NT2/D1 (cell line): Measurements from ENCODE around the gene CENPQ.

Experiments used
- DNase-seq: peaks from one replicate; pipeline ENCODE4 v3.0.0-alpha.2; 2011; ENCODE audit warnings: low read depth, low spot score
- H3K27me3 ChIP-seq: 2 replicates; pipeline ENCODE4 v1.6.0; 2011; ENCODE audit warnings: mild to moderate bottlenecking; ENCODE audit not compliant: insufficient read length, insufficient read depth
- H3K36me3 ChIP-seq: 2 replicates; pipeline ENCODE4 v1.6.1; 2011; ENCODE audit warnings: mild to moderate bottlenecking, low read length, mixed read lengths; ENCODE audit not compliant: insufficient read depth, insufficient read length
- H3K4me1 ChIP-seq: 2 replicates; pipeline ENCODE4 v1.5.1; 2011; ENCODE audit not compliant: insufficient read depth, insufficient read length
- H3K4me3 ChIP-seq: 2 replicates; pipeline ENCODE4 v1.5.1; 2011; ENCODE audit warnings: low read depth; ENCODE audit not compliant: insufficient read length
- H3K9ac ChIP-seq: 2 replicates; pipeline ENCODE4 v1.6.0; 2011; ENCODE audit warnings: low read depth; ENCODE audit not compliant: insufficient read length
- H3K9me3 ChIP-seq: 2 replicates; pipeline ENCODE4 v1.5.1; 2011; ENCODE audit warnings: mild to moderate bottlenecking, low read length; ENCODE audit not compliant: insufficient read depth
- SUZ12 ChIP-seq: IDR thresholded peaks from 2 replicates; pipeline ENCODE4 v1.6.1; 2011; ENCODE audit not compliant: insufficient read length, insufficient read depth; ENCODE audit errors: extremely low read depth
- YY1 ChIP-seq: IDR thresholded peaks from 2 replicates; pipeline ENCODE4 v1.6.1; 2011; ENCODE audit not compliant: insufficient read length, insufficient read depth
- ZNF274 ChIP-seq: IDR thresholded peaks from 2 replicates; pipeline ENCODE4 v1.6.1; 2011; ENCODE audit warnings: mild to moderate bottlenecking, low read depth, low read length

CENPQ gene

DNA sequence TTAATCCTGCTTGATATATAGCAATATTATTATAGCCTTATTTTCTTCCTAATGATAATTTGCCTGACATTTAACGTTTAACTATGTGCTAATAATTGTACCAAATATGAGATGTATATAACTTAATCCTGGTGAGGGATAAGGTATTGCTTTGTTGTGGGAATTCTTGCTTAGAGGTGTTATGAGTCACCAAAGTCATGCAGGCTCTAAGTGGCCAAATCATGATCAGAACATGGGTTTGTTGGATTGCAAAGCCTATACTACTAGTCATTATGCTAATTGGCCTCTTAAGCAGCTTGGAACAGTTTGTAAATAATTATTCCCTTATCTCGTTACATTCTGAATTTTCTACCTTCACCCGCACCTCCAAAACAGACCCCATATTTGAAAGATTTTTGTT lies 65.4 kb downstream of the CENPQ start:
- H3K9ac ChIP-seq, result no peak overlapping the region
- H3K36me3 ChIP-seq, result no peaks in the 10 kb centered on the region
- H3K9me3 ChIP-seq, result no peaks in the 10 kb centered on the region
- no peak overlapping the region for H3K4me3 ChIP-seq
- no peak for TF ChIP-seq SUZ12
- no peak for TF ChIP-seq ZNF274
- no peak for TF ChIP-seq YY1
- no peak for DNase-seq
- H3K4me1 ChIP-seq, result no peaks in the 10 kb centered on the region
- no peaks in the 10 kb centered on the region for H3K27me3 ChIP-seq

DNA sequence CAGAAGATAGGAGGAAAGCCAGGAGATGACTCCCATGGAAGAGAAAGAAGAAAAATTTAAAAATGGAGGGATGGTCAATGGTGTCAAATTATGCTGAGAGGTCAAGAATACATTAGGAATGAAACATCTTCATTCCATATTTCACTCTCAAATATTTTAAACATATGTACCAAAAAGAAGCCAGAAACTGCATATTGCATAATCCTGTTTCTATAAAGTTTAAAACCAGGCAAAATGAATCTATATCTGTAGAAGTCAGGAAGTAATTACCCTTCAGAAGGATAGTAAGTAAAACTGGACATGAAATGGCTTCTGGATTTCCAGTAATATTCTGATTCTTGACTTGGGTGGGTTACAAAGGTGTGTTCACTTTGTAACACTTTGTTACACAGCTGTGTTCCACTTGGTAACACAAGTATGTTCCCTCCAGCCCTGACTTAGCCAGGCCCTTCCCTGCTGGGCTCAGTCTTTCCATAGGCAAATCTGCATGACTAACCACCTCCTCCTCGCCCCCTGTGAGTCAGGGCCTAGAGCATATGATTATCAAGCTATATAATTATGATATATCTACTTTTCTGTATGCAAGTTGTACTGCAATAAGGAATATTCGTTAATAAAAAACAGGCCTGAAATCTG lies 67.1 kb downstream of the CENPQ start:
- no peaks in the 10 kb centered on the region for H3K36me3 ChIP-seq
- no peaks in the 10 kb centered on the region for H3K9me3 ChIP-seq
- no peaks in the 10 kb centered on the region for H3K27me3 ChIP-seq
- TF ChIP-seq ZNF274 (no peak), SUZ12 (no peak), YY1 (no peak)
- H3K4me3 ChIP-seq, result no peak overlapping the region
- DNase-seq, result no peak
- no peaks in the 10 kb centered on the region for H3K4me1 ChIP-seq
- H3K9ac ChIP-seq, result no peak overlapping the region

DNA sequence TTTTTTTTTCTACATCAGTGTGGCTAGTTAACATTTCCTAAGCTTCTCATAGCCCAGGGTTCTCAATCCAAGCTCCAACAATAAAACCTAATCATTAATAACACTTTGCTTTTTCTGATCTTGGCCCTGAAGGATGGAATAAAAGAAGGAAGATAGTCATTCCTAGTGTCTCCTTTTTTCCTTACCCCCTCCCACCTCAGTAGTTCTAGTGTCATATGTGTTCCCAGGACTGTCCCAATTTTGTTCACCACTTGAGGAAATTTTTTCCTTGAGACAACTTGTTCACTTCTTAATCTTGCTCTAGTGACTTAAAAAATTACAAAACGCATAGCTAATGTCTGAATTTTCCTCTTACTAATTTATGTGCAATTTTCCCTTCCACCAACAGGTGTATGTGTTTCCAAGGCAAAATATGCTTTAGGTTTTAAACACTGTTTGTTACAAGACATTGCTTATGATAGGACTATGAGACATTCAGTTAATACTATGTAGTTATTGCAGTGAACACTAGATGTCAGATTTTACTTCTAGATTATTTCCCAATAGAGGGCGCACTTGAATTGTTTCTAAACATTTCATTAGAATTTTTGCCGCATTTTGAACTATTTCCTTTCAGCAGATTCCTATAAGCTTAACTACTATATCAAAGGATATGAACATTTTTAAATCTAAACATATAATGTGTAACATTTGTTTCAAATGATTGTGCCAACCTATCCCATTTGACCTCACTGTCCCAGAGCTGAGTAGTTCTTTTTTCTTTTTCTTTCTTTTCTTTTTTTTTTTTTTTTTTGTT lies 68.8 kb downstream of the CENPQ start:
- TF ChIP-seq SUZ12 (no peak), YY1 (no peak), ZNF274 (no peak)

DNA sequence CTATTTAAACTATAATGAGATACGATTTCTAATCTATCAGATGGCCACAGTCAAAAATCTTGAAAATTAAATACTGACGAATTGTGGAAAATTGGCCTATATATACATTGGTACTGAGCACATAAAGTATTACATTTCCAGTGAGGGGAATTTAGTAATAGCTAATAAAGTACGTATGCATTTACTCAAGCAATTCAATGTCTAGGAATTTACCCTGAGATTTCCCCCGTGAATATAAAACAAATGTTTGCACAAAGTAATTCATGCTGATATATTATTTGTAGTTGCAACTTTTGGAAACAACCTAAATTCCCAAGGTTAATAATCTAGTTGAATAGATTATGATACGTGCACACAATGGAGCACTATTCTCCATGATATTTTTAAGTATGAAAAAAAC lies 72.6 kb downstream of the CENPQ start:
- no peak overlapping the region for H3K4me3 ChIP-seq
- H3K27me3 ChIP-seq, result no peaks in the 10 kb centered on the region
- no peaks in the 10 kb centered on the region for H3K9me3 ChIP-seq
- H3K36me3 ChIP-seq, result no peaks in the 10 kb centered on the region
- no peak overlapping the region for H3K9ac ChIP-seq
- no peaks in the 10 kb centered on the region for H3K4me1 ChIP-seq
- no peak for TF ChIP-seq SUZ12
- no peak for TF ChIP-seq YY1
- TF ChIP-seq ZNF274, result no peak
- no peak for DNase-seq

More for the DNA sequence above, 68.8 kb downstream of the CENPQ start:
- Histone ChIP-seq H3K36me3 (no peaks in the 10 kb centered on the region), H3K9me3 (no peaks in the 10 kb centered on the region), H3K4me3 (no peak overlapping the region), H3K4me1 (no peaks in the 10 kb centered on the region), H3K9ac (no peak overlapping the region), H3K27me3 (no peaks in the 10 kb centered on the region)
- no peak for DNase-seq

DNA sequence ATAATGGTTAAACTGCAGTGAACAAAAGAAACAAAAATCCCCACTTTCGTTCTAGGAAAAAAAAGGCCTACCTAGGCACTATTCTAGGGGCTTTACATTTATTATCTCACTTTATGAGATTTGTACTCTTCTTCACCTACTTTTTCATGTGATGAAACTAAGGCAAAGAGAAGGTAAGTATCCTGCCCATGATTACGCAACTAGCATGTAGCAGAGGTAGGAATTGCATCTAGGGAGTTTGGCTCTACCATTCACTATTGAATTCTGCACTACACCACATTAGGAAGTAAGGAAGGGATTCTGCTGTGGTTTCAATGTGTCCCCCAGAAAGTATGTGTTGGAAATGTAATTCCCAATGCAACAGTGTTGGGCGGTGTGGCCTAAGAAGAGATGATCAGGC lies 75.9 kb downstream of the CENPQ start:
- Histone ChIP-seq H3K27me3 (no peaks in the 10 kb centered on the region), H3K36me3 (no peaks in the 10 kb centered on the region), H3K9me3 (no peaks in the 10 kb centered on the region), H3K4me1 (no peaks in the 10 kb centered on the region), H3K4me3 (no peak overlapping the region), H3K9ac (no peak overlapping the region)
- DNase-seq, result no peak
- TF ChIP-seq YY1 (no peak), SUZ12 (no peak), ZNF274 (no peak)

DNA sequence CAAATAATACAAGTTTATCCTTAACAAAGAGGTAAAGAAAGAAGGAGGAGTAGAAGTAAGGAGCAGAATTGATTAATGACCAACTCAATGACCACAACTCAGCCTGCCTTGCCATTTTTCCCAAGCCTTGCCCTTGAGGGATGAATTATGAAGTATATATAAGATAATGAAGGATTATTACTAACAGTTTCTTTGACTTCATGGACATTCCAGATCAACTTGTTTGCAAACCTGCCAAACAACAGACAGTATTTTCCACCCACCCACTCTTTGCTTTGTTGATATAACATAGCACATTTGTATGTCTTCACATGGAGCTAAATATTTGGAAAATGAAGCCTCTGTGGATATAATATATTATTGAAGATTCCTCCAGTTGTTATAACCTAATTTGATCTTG lies 77.4 kb downstream of the CENPQ start:
- Histone ChIP-seq H3K9me3 (no peaks in the 10 kb centered on the region), H3K9ac (no peak overlapping the region), H3K36me3 (no peaks in the 10 kb centered on the region), H3K4me1 (no peaks in the 10 kb centered on the region), H3K27me3 (no peaks in the 10 kb centered on the region), H3K4me3 (no peak overlapping the region)
- DNase-seq, result no peak
- no peak for TF ChIP-seq ZNF274
- TF ChIP-seq SUZ12, result no peak
- no peak for TF ChIP-seq YY1

DNA sequence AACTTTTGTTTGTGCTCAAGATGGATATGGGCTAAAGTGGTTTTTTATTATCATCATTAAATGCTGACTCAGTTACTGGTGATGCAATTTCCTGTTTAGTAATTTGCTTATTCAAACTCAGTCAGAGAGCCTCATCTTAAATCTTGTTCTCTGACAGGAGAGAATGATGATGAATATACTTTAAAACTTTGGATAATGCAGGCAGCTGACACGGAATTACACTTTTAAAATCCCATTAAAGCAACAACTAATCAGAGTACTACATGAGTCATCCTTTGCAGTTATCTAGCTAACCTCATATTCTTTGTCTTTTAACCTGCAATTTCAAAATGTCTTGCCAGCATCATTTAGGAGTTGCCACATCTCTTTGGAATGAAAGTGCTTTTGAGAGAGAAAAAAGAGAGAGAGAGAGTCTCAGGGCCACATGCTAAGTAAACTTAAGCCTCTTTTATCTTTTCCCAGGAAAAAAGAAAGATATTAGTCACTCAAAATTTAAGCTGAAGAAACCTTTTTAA lies 78.1 kb downstream of the CENPQ start:
- no peak for DNase-seq
- H3K9ac ChIP-seq, result no peak overlapping the region
- H3K4me1 ChIP-seq, result no peaks in the 10 kb centered on the region
- TF ChIP-seq ZNF274 (no peak), SUZ12 (no peak), YY1 (no peak)
- H3K27me3 ChIP-seq, result no peaks in the 10 kb centered on the region
- no peak overlapping the region for H3K4me3 ChIP-seq
- H3K9me3 ChIP-seq, result no peaks in the 10 kb centered on the region
- no peaks in the 10 kb centered on the region for H3K36me3 ChIP-seq
